Measurements from ENCODE around the gene NELL1. TPM values are rescaled to one million over a fixed set of nuclear protein-coding genes. Genes with fewer than 3 reads are reported as not detected.
"Not testable (repeated sequence)": the region's sequence is repeated elsewhere in the genome, so short reads cannot be mapped to it uniquely, and the experiment has no call there.

NELL1 gene
- total RNA-seq, 2 donors from 2014 or later: 0.19 TPM; not detected in 1

DNA sequence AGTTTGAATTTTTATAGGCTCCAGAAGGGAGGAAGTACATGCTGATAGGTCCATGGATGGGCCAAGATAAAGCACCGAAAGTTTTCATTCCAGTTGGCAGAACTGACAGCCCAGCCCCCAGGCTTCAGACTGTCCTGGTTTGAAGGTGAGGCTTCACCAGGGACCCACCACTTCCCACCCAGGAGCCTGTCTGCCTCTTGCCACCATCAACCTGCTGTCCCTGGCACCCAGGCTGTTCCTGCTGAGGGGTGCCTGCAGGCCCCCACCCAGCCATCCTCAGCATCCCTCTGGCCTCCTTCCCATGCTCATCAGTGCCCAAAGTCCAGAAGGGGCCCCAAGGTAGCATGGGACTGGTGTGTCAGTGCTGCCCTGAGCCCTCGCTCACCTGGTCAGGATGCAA is 463.9 kb downstream of the NELL1 start:
- Histone ChIP-seq H3K9ac (ENCODE audit: low read depth in 2 of 2, low read length in 2 of 2) (no peak overlapping the region), H3K27ac (no peak overlapping the region), H3K36me3 (no peaks in the 10 kb centered on the region), H3K9me3 (no peaks in the 10 kb centered on the region), H3K27me3 (no peaks in the 10 kb centered on the region), H3K4me3 (no peak overlapping the region), H3K4me1 (no peaks in the 10 kb centered on the region)
- DNase-seq: no peak
- TF ChIP-seq, protein P1, sequence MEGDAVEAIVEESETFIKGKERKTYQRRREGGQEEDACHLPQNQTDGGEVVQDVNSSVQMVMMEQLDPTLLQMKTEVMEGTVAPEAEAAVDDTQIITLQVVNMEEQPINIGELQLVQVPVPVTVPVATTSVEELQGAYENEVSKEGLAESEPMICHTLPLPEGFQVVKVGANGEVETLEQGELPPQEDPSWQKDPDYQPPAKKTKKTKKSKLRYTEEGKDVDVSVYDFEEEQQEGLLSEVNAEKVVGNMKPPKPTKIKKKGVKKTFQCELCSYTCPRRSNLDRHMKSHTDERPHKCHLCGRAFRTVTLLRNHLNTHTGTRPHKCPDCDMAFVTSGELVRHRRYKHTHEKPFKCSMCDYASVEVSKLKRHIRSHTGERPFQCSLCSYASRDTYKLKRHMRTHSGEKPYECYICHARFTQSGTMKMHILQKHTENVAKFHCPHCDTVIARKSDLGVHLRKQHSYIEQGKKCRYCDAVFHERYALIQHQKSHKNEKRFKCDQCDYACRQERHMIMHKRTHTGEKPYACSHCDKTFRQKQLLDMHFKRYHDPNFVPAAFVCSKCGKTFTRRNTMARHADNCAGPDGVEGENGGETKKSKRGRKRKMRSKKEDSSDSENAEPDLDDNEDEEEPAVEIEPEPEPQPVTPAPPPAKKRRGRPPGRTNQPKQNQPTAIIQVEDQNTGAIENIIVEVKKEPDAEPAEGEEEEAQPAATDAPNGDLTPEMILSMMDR (IDR thresholded peaks at IDR 0.05): no peak
- intact Hi-C loops (cut with DNase I): no loop called here

DNA sequence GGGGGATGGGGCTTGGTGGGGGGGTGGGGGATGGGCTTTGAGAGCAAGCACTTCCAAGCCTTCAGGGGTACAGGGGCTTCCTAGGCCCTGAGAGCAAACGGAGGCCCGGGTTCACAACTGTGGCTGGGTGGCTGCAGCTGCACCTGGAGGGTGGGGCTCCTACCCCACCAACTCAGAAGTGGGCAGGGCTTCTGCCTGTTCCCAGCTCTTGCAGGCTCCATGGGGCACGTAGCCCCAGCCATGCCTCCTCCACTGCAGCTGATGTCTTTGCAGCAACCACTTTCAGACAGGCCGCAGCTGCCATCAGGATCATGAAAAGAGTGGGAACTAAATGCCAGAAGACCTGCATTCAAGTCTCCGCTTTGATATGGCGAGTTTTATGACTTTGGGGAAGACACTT is 464.3 kb downstream of the NELL1 start:
- Histone ChIP-seq H3K9ac (ENCODE audit: low read depth in 2 of 2, low read length in 2 of 2) (no peak overlapping the region), H3K36me3 (no peaks in the 10 kb centered on the region), H3K4me3 (no peak overlapping the region), H3K27ac (no peak overlapping the region), H3K27me3 (no peaks in the 10 kb centered on the region), H3K4me1 (no peaks in the 10 kb centered on the region), H3K9me3 (no peaks in the 10 kb centered on the region)
- TF ChIP-seq, protein P1 (IDR thresholded peaks at IDR 0.05): no peak
- no peak for DNase-seq
- intact Hi-C loops (cut with DNase I): no loop called here

DNA sequence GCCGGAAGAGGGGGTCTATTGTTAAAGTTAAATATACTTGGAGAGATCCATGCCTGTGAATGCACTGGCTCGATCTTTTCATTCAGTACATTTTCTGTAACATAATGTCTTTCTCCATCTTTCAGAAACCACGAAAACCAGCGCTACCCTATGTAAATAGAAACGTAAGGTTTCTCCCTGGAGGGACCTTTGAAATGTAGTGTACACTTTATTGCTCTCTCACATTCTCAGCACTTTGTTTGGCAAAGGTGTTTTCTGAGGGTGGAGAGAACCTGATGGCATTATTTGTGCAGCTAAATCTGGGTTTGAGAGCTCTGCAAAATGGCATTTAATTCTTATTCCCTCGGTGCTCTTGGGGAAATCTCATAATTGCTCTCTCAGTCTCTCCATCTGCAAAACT is 468.4 kb downstream of the NELL1 start:
- Histone ChIP-seq H3K27me3 (no peaks in the 10 kb centered on the region), H3K9me3 (no peaks in the 10 kb centered on the region), H3K9ac (ENCODE audit: low read depth in 2 of 2, low read length in 2 of 2) (no peak overlapping the region), H3K27ac (no peak overlapping the region), H3K36me3 (no peaks in the 10 kb centered on the region), H3K4me1 (no peaks in the 10 kb centered on the region), H3K4me3 (no peak overlapping the region)
- intact Hi-C loops (cut with DNase I): no loop called here
- TF ChIP-seq, protein P1 (IDR thresholded peaks at IDR 0.05): no peak
- DNase-seq: no peak

GRCh38 chr11:21141557-21141956 is 472.2 kb downstream of the NELL1 start:
- DNase-seq; H3K27me3 ChIP-seq; H3K27ac ChIP-seq; H3K9ac ChIP-seq (ENCODE audit: low read depth in 2 of 2, low read length in 2 of 2); H3K4me3 ChIP-seq; H3K4me1 ChIP-seq; H3K36me3 ChIP-seq; H3K9me3 ChIP-seq; intact Hi-C loops (cut with DNase I): not testable (repeated sequence)

- Histone ChIP-seq H3K36me3 (no peaks in the 10 kb centered on the region), H3K9me3 (no peaks in the 10 kb centered on the region), H3K9ac (ENCODE audit: low read depth in 2 of 2, low read length in 2 of 2) (no peak overlapping the region), H3K27ac (no peak overlapping the region), H3K27me3 (no peaks in the 10 kb centered on the region), H3K4me1 (no peaks in the 10 kb centered on the region), H3K4me3 (no peak overlapping the region)
- DNase-seq: no peak
- TF ChIP-seq, protein P1 (IDR thresholded peaks at IDR 0.05): no peak
- intact Hi-C loops (cut with DNase I): no loop called here
These were observed 472.6 kb downstream of the NELL1 start for GRCh38 chr11:21142007-21142406.

GRCh38 chr11:21144531-21144930 is 475.1 kb downstream of the NELL1 start:
- H3K27ac ChIP-seq: no peak overlapping the region
- H3K4me1 ChIP-seq: no peaks in the 10 kb centered on the region
- H3K9me3 ChIP-seq: no peaks in the 10 kb centered on the region
- no peaks in the 10 kb centered on the region for H3K27me3 ChIP-seq
- TF ChIP-seq, protein P1 (IDR thresholded peaks at IDR 0.05): no peak
- no peak overlapping the region for H3K9ac ChIP-seq (ENCODE audit: low read depth in 2 of 2, low read length in 2 of 2)
- H3K4me3 ChIP-seq: no peak overlapping the region
- H3K36me3 ChIP-seq: no peaks in the 10 kb centered on the region
- no peak for DNase-seq
- intact Hi-C loops (cut with DNase I): no loop called here

Data from colonic mucosa (tissue), 4 donors.